H1 (cell line): ENCODE measurements around the gene RBP3. TPM values are rescaled to one million over a fixed set of nuclear protein-coding genes. Genes with fewer than 3 reads are reported as not detected.

Source experiments
- ASH2L ChIP-seq: fragments of 200-600, 300-600 bp; sonication (generic); IDR thresholded peaks from one replicate; pipeline ENCODE4 v1.7.1; 2017; ENCODE audit warnings: low read length
- ATF3 ChIP-seq: IDR thresholded peaks from 2 replicates; pipeline ENCODE4 v1.6.1; 2011; ENCODE audit warnings: low read depth, mild to moderate bottlenecking, low read length; ENCODE audit not compliant: insufficient read depth
- BACH1 ChIP-seq: IDR thresholded peaks from 2 replicates; pipeline ENCODE4 v1.6.1; 2012; ENCODE audit warnings: low read length, improper control_type of control experiment
- CTCF ChIP-seq, 3 experiments: IDR thresholded peaks; 1 replicate in 2 of 3; 2 replicates in 1 of 3; pipeline versions ENCODE4 v1.5.1 to v1.6.1; 2011; ENCODE audit warnings: low read length in 3 of 3, mild to moderate bottlenecking in 3 of 3, inconsistent platforms in 2 of 3, low read depth in 1 of 3, moderate library complexity in 1 of 3; ENCODE audit not compliant: insufficient read depth in 1 of 3; ENCODE audit errors: control extremely low read depth in 1 of 3
- EP300 ChIP-seq, 2 experiments: IDR thresholded peaks; 1 replicate in 1 of 2; 2 replicates in 1 of 2; pipeline ENCODE4 v1.6.1; 2011 to 2012; ENCODE audit warnings: low read depth in 2 of 2, low read length in 2 of 2, mild to moderate bottlenecking in 2 of 2, borderline replicate concordance in 1 of 2, inconsistent platforms in 1 of 2, moderate library complexity in 1 of 2
- EZH2 ChIP-seq: fragments of 200-600 bp; sonication (generic); IDR thresholded peaks from 2 replicates; pipeline ENCODE4 v1.7.1; 2012; ENCODE audit warnings: low read depth, mild to moderate bottlenecking, moderate library complexity, low read length, inconsistent platforms; ENCODE audit not compliant: severe bottlenecking
- JUN ChIP-seq: IDR thresholded peaks from 2 replicates; pipeline ENCODE4 v1.6.1; 2011; ENCODE audit warnings: low read depth, mild to moderate bottlenecking, improper control_type of control experiment, low read length
- NANOG ChIP-seq: IDR thresholded peaks from 2 replicates; pipeline ENCODE4 v1.6.1; 2011; ENCODE audit warnings: low read length, low read depth, mild to moderate bottlenecking, inconsistent platforms; ENCODE audit not compliant: insufficient read depth, poor library complexity, severe bottlenecking
- PHF8 ChIP-seq: fragments of 200-600 bp; sonication (generic); conservative IDR thresholded peaks from 2 replicates; pipeline ENCODE4 v1.7.1; 2012; ENCODE audit warnings: low read depth, mild to moderate bottlenecking, inconsistent platforms, low read length, moderate library complexity
- POLR2A ChIP-seq, 2 experiments: IDR thresholded peaks; 1 replicate in 1 of 2; 2 replicates in 1 of 2; pipeline ENCODE4 v1.6.1; 2011; ENCODE audit warnings: low read depth in 2 of 2, low read length in 2 of 2, mild to moderate bottlenecking in 2 of 2; ENCODE audit errors: control extremely low read depth in 1 of 2
- POLR2AphosphoS5 ChIP-seq: IDR thresholded peaks from 2 replicates; pipeline ENCODE4 v1.6.1; 2011; ENCODE audit warnings: low read depth, low read length
- RAD21 ChIP-seq, 2 experiments: IDR thresholded peaks in 1 of 2; conservative IDR thresholded peaks in 1 of 2; 2 replicates each; pipeline ENCODE4 v1.6.1; 2011; ENCODE audit warnings: low read depth in 2 of 2, low read length in 2 of 2, improper control_type of control experiment in 1 of 2, inconsistent platforms in 1 of 2, mild to moderate bottlenecking in 1 of 2, moderate library complexity in 1 of 2
- SP1 ChIP-seq: IDR thresholded peaks from 2 replicates; pipeline ENCODE4 v1.6.1; 2011; ENCODE audit warnings: low read depth, low read length
- USF2 ChIP-seq: IDR thresholded peaks from 2 replicates; pipeline ENCODE4 v1.6.1; 2011; ENCODE audit warnings: low read length, improper control_type of control experiment
- polyA plus RNA-seq, 7 experiments: library from polyadenylated mRNA; depleted of rRNA in 3 of 7; stranded (reverse) in 5 of 7; unstranded in 2 of 7; fragments of >200 nt in 5 of 7; fragments of 200-250 nt in 2 of 7; gene quantifications; 1 replicate in 5 of 7; 2 replicates in 1 of 7; 4 replicates in 1 of 7; pipeline versions ENCODE4 v1.2.1 to v1.2.3, GENCODE V29; 2011 to 2013; ENCODE audit warnings: missing spikeins in 2 of 7, mixed read lengths in 2 of 7
- total RNA-seq: library from RNA; stranded (reverse); fragmentation: NEBNext Ultra II Directional; extraction: Animal tissue kit (Norgen Biotek cat#: 25700); gene quantifications from 2 replicates; pipeline ENCODE4 v1.2.1, GENCODE V29; 2021

The RBP3 gene
- total and polyA plus RNA-seq, 2 of the 8 experiments (the other 6 are each of a cell fraction or from before 2014, with no cell fraction given), result not detected

GRCh38 chr10:47300429-47300931 is 47.7 kb upstream of the RBP3 start (continued):
- no peak for TF ChIP-seq ATF3
- no peak for TF ChIP-seq SP1
- no peak for TF ChIP-seq POLR2A (IDR thresholded peaks at IDR 0.05; ENCODE audit: control extremely low read depth in 1 of 2, low read depth in 2 of 2, low read length in 2 of 2)
- TF ChIP-seq RAD21 (IDR thresholded peaks at IDR 0.05 in 1 of 2, conservative IDR thresholded peaks at IDR 0.05 in 1 of 2; ENCODE audit: low read depth in 2 of 2, low read length in 2 of 2), result 0 out of 4 replicates have a peak, but pooled peaks of 1 of the 2 experiments have one; percentile 5
- TF ChIP-seq NANOG, result no peak
- no peak for TF ChIP-seq PHF8
- peak; percentile 17 to 35 (median 21); a peak in 3 of 4 replicates for TF ChIP-seq CTCF (IDR thresholded peaks at IDR 0.05; ENCODE audit: control extremely low read depth in 1 of 3, insufficient read depth in 1 of 3, low read depth in 1 of 3, low read length in 3 of 3)
- TF ChIP-seq BACH1, result no peak
- no peak for TF ChIP-seq JUN
- peak; percentile 62 for TF ChIP-seq EZH2
- TF ChIP-seq USF2, result no peak
- no peak for TF ChIP-seq EP300 (IDR thresholded peaks at IDR 0.05; ENCODE audit: borderline replicate concordance in 1 of 2, low read depth in 2 of 2, low read length in 2 of 2)
- TF ChIP-seq ASH2L, result peak; percentile 70
- no peak for TF ChIP-seq POLR2AphosphoS5
- TF ChIP-seq, all 59 proteins: peak for 7
